ENCODE measurements around the gene IMPG2. TPM values are rescaled to one million over a fixed set of nuclear protein-coding genes. Genes with fewer than 3 reads are reported as not detected.

The IMPG2 gene
- total RNA-seq, 1 donor from 2014 or later: 2.4 TPM

- no peak for DNase-seq
- Mint-ChIP-seq H3K27ac (ENCODE audit: unreplicated experiment) (no peak overlapping the region), H3K4me3 (ENCODE audit: unreplicated experiment) (no peak overlapping the region), H3K9me3 (ENCODE audit: unreplicated experiment) (peaks cover 3% of the 10 kb centered on the region), H3K4me1 (ENCODE audit: low read depth, unreplicated experiment) (peaks cover 2% of the 10 kb centered on the region), H3K36me3 (ENCODE audit: unreplicated experiment) (peaks cover 7% of the 10 kb centered on the region), H3K27me3 (ENCODE audit: unreplicated experiment) (peaks cover 2% of the 10 kb centered on the region)
- TF ChIP-seq CTCF (IDR thresholded peaks at IDR 0.05; ENCODE audit: partially characterized antibody, unreplicated experiment): no peak
Observed at GRCh38 chr3:101223016-101223415, 97.4 kb downstream of the IMPG2 start.

GRCh38 chr3:101219842-101220560, 100.4 kb downstream of the IMPG2 start:
- Mint-ChIP-seq H3K27ac (ENCODE audit: unreplicated experiment) (no peak overlapping the region), H3K36me3 (ENCODE audit: unreplicated experiment) (peaks cover 7% of the 10 kb centered on the region), H3K4me1 (ENCODE audit: low read depth, unreplicated experiment) (peaks cover 2% of the 10 kb centered on the region), H3K4me3 (ENCODE audit: unreplicated experiment) (no peak overlapping the region), H3K27me3 (ENCODE audit: unreplicated experiment) (peaks cover 2% of the 10 kb centered on the region), H3K9me3 (ENCODE audit: unreplicated experiment) (peaks cover 3% of the 10 kb centered on the region)
- no peak for DNase-seq
- no peak for TF ChIP-seq CTCF (IDR thresholded peaks at IDR 0.05; ENCODE audit: partially characterized antibody, unreplicated experiment)

GRCh38 chr3:101217472-101218245, 102.7 kb downstream of the IMPG2 start:
- H3K36me3 Mint-ChIP-seq (ENCODE audit: unreplicated experiment): peaks cover 23% of the 10 kb centered on the region
- peaks cover 5% of the 10 kb centered on the region for H3K27me3 Mint-ChIP-seq (ENCODE audit: unreplicated experiment)
- no peak overlapping the region for H3K27ac Mint-ChIP-seq (ENCODE audit: unreplicated experiment)
- no peak for TF ChIP-seq CTCF (IDR thresholded peaks at IDR 0.05; ENCODE audit: partially characterized antibody, unreplicated experiment)
- DNase-seq: no peak
- H3K4me1 Mint-ChIP-seq (ENCODE audit: low read depth, unreplicated experiment): no peaks in the 10 kb centered on the region
- no peak overlapping the region for H3K4me3 Mint-ChIP-seq (ENCODE audit: unreplicated experiment)
- peaks cover 11% of the 10 kb centered on the region for H3K9me3 Mint-ChIP-seq (ENCODE audit: unreplicated experiment)

- H3K4me3 Mint-ChIP-seq (ENCODE audit: unreplicated experiment): no peak overlapping the region
- H3K9me3 Mint-ChIP-seq (ENCODE audit: unreplicated experiment): peaks cover 11% of the 10 kb centered on the region
- DNase-seq: no peak
- peaks cover 5% of the 10 kb centered on the region for H3K27me3 Mint-ChIP-seq (ENCODE audit: unreplicated experiment)
- TF ChIP-seq CTCF (IDR thresholded peaks at IDR 0.05; ENCODE audit: partially characterized antibody, unreplicated experiment): no peak
- no peaks in the 10 kb centered on the region for H3K4me1 Mint-ChIP-seq (ENCODE audit: low read depth, unreplicated experiment)
- peaks cover 23% of the 10 kb centered on the region for H3K36me3 Mint-ChIP-seq (ENCODE audit: unreplicated experiment)
- H3K27ac Mint-ChIP-seq (ENCODE audit: unreplicated experiment): no peak overlapping the region
Observed at GRCh38 chr3:101216710-101217465, 103.5 kb downstream of the IMPG2 start.
